Measurements from ENCODE around the gene FOXD1.

Gene FOXD1

DNA sequence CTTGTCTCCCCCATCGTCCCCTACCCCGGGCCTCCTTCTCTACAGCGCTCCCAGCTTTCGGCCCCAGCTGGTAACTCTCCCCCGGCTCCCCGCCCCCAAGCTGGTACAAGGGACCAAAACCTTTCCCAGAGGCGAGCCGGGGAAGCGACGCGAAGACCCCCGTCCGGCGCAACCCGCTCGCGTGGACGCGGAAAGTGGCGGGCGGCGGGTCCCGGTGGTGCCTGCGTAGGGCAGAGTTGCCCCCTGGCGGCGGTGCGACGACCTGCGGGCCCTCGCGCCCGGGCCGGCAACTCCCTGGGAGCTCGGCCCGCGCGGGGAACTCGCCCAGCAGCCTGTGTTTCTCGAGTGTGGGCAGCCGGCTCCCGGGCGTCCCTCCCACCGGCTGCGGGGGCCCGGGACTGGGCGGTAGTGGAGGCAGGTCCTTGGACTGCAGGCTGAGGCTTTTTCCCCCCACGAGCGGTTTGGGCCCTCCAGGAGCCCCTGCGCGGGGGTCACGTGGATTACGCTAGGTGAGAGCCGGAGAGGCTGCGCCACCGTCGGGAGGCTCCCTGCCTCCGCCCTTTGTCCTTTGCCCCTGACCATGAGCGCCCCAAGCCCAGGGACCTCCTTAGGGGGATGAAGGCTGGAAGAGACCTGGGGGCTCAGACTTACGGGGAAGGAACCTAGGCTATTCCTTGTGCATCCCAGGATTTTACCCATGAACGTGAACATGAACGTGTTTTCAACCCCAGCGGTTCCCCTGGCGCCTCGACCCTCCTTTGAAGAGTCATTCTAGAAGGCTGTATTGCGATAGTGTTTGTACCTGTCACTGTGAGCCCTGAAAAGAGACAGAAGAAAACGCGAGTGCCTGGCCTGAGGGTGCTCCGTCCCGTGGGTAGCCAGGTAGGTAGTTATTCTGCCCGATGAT is 2.9 kb upstream of the FOXD1 start:
- peak; percentile 32 for DNase-seq (ENCODE audit: low read depth)
- TF ChIP-seq CTCF (conservative IDR thresholded peaks at IDR 0.05; ENCODE audit: control insufficient read depth, insufficient read depth, low read depth, low read length): peak; percentile 32
- peak overlapping the region; percentile 1 for H3K4me3 ChIP-seq (ENCODE audit: control insufficient read depth, low read depth, low read length)

DNA sequence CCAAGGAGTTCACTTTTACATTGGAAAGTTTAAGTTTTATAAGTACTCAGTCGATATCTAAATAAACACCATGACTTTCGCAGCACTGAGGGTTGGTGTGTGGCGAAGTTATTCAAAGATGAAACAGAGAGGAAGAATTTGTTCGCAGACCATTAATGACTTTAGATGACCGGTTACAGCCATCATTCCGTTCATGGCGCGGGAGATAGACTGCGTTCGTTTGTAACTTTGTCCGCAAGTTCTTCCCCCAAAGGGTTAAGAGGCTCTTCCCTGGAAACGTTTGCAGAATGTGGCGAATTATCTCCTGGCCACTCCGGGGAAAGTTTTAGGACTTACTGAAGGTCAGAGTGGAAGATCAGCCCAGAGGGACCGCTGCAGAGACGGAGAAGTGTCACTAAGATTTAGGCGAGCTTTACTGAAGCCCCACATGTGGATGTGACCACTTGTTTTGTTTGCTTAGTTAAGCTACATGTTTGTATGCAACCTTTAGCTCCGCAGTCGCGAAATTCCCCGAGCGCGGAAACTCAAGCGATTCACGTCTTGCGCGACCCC is 2.2 kb upstream of the FOXD1 start:
- TF ChIP-seq CTCF (conservative IDR thresholded peaks at IDR 0.05; ENCODE audit: control insufficient read depth, insufficient read depth, low read depth, low read length): no peak
- no peak for DNase-seq (ENCODE audit: low read depth)
- peak overlapping the region; percentile 1 for H3K4me3 ChIP-seq (ENCODE audit: control insufficient read depth, low read depth, low read length)

DNA sequence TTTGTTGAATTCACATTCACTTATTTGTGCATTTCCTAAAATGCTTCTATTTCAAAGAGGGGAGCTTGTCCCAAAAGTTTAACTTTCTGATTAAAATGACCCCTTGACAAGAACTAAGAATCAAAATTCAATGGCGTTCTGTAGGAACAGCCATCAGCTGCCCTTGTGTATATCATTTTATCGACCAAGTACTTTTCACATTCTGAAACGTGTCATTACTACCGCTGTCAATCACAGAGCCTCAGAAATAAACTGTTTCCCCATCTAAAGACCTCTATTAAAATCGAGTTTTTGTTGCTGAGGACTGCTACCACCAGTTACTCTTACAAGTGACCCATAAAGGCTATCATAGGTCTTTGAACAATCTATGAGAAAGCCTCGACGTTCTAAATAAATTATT is 1.6 kb upstream of the FOXD1 start:
- H3K4me3 ChIP-seq (ENCODE audit: control insufficient read depth, low read depth, low read length): no peak overlapping the region
- DNase-seq (ENCODE audit: low read depth): no peak
- TF ChIP-seq CTCF (conservative IDR thresholded peaks at IDR 0.05; ENCODE audit: control insufficient read depth, insufficient read depth, low read depth, low read length): no peak

GRCh38 chr5:73447530-73448462 is 781 bp downstream of the FOXD1 start:
- H3K4me3 ChIP-seq (ENCODE audit: control insufficient read depth, low read depth, low read length): peak overlapping the region; percentile 51
- TF ChIP-seq CTCF (conservative IDR thresholded peaks at IDR 0.05; ENCODE audit: control insufficient read depth, insufficient read depth, low read depth, low read length): no peak
- DNase-seq (ENCODE audit: low read depth): peak; percentile 58

GRCh38 chr5:73446631-73447529 is 1.7 kb downstream of the FOXD1 start:
- DNase-seq (ENCODE audit: low read depth): no peak
- peak overlapping the region; percentile 51 for H3K4me3 ChIP-seq (ENCODE audit: control insufficient read depth, low read depth, low read length)
- TF ChIP-seq CTCF (conservative IDR thresholded peaks at IDR 0.05; ENCODE audit: control insufficient read depth, insufficient read depth, low read depth, low read length): no peak

Data from fibroblast of mammary gland (primary cell).